IPS DF 6.9 (cell line): ENCODE results near the gene SEC31B.

Experiments
- DNase-seq: peaks from one replicate; pipeline ENCODE4 v3.0.0-alpha.2; 2013; ENCODE audit warnings: low read depth, low spot score
- H3K27ac ChIP-seq: one replicate; pipeline ENCODE4 v1.5.1; 2013; ENCODE audit warnings: low read length, control low read depth
- H3K27me3 ChIP-seq: 2 replicates; pipeline ENCODE4 v1.6.1; 2013; ENCODE audit warnings: mild to moderate bottlenecking, low read length; ENCODE audit not compliant: control insufficient read depth, insufficient read depth
- H3K36me3 ChIP-seq: 2 replicates; pipeline ENCODE4 v1.6.1; 2013; ENCODE audit warnings: low read length; ENCODE audit not compliant: control insufficient read depth, insufficient read depth
- H3K4me1 ChIP-seq: 2 replicates; pipeline ENCODE4 v1.6.1; 2013; ENCODE audit warnings: low read length; ENCODE audit not compliant: control insufficient read depth, insufficient read depth
- H3K4me3 ChIP-seq: 2 replicates; pipeline ENCODE4 v1.5.1; 2013; ENCODE audit warnings: mild to moderate bottlenecking, low read length
- H3K9me3 ChIP-seq: 2 replicates; pipeline ENCODE4 v1.6.1; 2013; ENCODE audit warnings: low read length, inconsistent platforms; ENCODE audit not compliant: control insufficient read depth, insufficient read depth
- WGBS: extraction: QIAGEN DNeasy Blood & Tissue Kit; methylation state at CpG from one replicate; pipeline ENCODE4 v1.1.7; 2013; ENCODE audit warnings: mixed read lengths, missing lambda C conversion rate; ENCODE audit not compliant: insufficient read length, insufficient coverage; 5-methylcytosine and 5-hydroxymethylcytosine counted together

SEC31B gene

DNA sequence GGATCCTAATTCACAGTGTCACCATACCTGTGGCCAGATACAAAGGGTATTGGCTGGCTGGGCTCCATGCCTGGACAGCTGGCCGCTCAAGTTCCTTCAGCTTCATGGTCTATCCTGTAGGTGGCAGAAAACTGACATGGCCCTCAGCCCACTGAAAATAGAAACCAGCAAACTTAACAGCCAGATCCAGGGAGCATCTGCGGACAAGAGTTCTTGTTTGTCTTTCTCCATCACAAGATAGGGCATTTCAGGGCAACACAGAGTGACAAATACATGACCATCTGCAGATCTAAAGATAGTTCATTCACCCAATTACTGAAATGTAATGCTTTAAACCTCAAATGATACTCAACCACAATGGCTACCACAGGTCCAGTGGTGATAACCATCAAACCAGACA, 2.8 kb downstream of the SEC31B start:
- H3K36me3 ChIP-seq: no peaks in the 10 kb centered on the region
- H3K9me3 ChIP-seq: no peaks in the 10 kb centered on the region
- no peak overlapping the region for H3K4me3 ChIP-seq
- no CpG with 5 or more reads among the region's 2 CpGs for WGBS
- DNase-seq: no peak
- H3K27me3 ChIP-seq: peaks cover 2% of the 10 kb centered on the region; the same call in 1 of the 2 replicates
- H3K4me1 ChIP-seq: no peaks in the 10 kb centered on the region
- no peak overlapping the region for H3K27ac ChIP-seq

DNA sequence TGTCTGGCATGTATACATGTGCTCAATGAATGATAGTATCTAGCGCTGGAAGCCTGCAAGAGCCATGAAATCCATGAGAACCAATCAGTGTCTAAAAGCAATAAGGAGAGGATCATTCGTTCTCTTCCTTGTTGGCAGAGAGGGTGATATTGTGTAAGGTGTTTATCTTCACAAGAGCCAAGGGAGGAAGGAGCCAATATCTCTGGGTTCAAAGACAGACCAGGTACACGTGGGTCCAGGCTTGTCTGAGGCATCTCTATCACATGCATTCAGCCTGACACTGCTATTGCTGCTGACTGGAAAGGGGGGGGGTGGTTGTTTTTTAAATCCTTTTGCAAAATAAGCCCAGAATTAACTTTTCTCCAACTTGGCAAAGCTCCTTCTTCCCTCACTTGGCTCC, 4.0 kb downstream of the SEC31B start:
- no CpG with 5 or more reads among the region's 3 CpGs for WGBS
- Histone ChIP-seq H3K9me3 (no peaks in the 10 kb centered on the region), H3K4me1 (no peaks in the 10 kb centered on the region), H3K4me3 (no peak overlapping the region), H3K27me3 (peaks cover 2% of the 10 kb centered on the region; the same call in 1 of the 2 replicates), H3K27ac (no peak overlapping the region), H3K36me3 (no peaks in the 10 kb centered on the region)
- no peak for DNase-seq

DNA sequence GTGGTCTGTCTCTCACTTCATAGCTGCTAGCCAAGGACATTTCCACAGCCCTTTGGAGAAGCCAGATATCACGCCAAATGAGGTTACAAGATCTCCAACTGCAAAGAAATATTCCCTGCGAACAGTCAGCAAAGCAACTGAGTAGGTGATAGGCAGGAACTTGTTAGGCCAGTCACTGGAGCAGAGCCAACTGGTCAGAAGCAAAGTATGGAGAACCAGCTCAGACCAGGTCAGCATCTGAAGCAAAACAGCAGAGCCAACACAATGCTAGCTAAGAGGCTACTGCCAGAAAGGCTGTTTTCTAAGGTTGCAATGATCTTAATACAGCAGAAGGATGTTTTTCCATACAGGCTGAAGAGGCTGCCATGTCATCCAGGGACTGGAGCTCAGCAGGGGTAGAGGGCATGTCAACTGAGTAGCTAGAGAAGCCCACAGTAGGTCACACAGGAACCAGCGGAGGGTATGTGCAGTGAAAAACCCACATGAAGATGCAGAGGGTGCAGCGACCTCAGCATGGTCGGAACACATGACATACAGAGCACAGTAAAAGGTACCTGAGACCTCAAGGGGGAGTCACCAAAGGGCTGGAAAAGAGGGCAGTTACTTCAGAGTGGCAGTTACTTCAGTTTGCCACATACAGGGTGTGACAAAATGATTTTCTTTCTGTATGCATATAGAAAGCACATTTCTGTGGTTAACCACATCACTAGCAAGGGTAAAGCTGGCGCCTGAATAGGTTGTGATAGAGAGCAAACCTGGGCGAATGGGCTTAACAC, 8.9 kb downstream of the SEC31B start:
- no peak overlapping the region for H3K27ac ChIP-seq
- no peak for DNase-seq
- no peaks in the 10 kb centered on the region for H3K27me3 ChIP-seq
- H3K36me3 ChIP-seq: no peaks in the 10 kb centered on the region
- no CpG with 5 or more reads among the region's 7 CpGs for WGBS
- no peaks in the 10 kb centered on the region for H3K4me1 ChIP-seq
- H3K4me3 ChIP-seq: no peak overlapping the region
- no peaks in the 10 kb centered on the region for H3K9me3 ChIP-seq

DNA sequence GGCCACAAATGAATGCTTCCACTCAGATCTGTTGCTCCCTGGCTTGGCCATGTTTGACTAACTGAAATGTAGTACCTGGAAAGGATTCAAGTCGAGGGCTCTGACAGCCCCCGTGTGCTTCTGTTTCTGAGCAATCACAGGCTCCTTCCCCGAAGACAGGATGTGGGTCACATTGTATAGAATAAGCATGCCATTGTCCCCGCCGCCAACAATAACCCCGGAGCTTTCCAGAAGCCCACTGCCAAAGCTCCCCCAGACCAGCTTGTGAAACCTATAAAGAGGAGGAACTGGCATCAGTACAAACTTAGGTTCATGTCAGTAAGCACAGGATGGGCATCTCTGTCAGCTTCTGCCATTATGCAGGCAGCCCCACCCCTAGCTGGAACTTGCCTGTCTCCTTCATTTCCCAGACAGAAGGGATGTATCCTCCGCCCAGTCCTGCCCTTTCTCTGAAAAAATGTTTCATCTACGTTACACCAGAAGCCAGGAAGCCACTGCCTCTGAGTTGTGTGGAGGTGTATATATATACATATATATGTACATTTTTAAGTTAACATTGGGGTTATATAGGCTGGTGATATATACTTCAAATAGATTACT, 10.3 kb downstream of the SEC31B start:
- WGBS: no CpG with 5 or more reads among the region's 8 CpGs
- no peaks in the 10 kb centered on the region for H3K27me3 ChIP-seq
- no peak for DNase-seq
- H3K4me1 ChIP-seq: no peaks in the 10 kb centered on the region
- H3K4me3 ChIP-seq: no peak overlapping the region
- H3K9me3 ChIP-seq: no peaks in the 10 kb centered on the region
- no peaks in the 10 kb centered on the region for H3K36me3 ChIP-seq
- no peak overlapping the region for H3K27ac ChIP-seq

DNA sequence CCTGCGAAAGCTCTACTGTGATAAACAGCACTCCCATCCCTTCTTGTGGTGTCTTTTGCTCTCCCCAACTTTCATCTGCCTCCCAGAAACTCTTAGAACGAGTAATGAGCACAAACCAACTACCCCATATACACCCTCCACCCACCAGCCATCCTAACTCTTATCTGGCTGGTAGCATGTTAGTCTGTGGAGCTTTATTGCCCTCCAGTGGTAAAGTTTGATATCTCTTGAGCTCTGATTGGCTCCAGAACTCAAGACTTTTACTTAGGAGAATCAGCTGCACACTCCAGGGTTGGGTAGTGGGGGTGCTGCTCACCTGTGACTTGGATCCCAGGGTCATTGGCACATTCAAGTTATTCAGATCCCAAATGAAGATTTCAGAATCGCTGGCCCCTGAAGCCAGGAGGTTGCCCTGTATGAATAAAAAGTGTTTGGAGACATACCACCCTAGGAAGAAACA, 10.9 kb downstream of the SEC31B start:
- Histone ChIP-seq H3K4me1 (no peaks in the 10 kb centered on the region), H3K36me3 (no peaks in the 10 kb centered on the region), H3K4me3 (no peak overlapping the region), H3K27ac (no peak overlapping the region), H3K27me3 (no peaks in the 10 kb centered on the region), H3K9me3 (no peaks in the 10 kb centered on the region)
- peak; percentile 61 for DNase-seq
- WGBS: no CpG with 5 or more reads among the region's 3 CpGs

DNA sequence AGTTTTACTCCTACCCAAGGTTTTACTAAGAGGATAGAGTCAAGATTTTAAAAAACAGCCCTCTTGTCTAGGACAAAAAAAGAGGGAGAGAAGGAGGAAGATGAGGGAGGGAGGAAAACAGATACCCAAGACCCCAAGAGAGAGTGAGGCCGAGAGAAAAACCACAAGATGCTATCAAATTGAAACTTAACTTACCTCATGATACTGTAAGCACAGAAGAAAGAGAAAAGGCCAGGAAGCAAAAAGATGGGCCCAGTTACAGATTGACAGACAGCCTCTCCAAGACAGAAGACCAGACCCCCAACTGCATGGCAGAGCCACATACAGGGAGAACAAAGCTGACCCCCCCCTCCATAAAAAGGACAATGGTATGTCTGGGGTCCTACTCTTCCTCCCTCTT, 11.4 kb downstream of the SEC31B start:
- Histone ChIP-seq H3K9me3 (no peaks in the 10 kb centered on the region), H3K36me3 (no peaks in the 10 kb centered on the region), H3K27me3 (no peaks in the 10 kb centered on the region), H3K27ac (no peak overlapping the region), H3K4me1 (no peaks in the 10 kb centered on the region), H3K4me3 (no peak overlapping the region)
- no CpG with 5 or more reads among the region's 1 CpG for WGBS
- DNase-seq: no peak

DNA sequence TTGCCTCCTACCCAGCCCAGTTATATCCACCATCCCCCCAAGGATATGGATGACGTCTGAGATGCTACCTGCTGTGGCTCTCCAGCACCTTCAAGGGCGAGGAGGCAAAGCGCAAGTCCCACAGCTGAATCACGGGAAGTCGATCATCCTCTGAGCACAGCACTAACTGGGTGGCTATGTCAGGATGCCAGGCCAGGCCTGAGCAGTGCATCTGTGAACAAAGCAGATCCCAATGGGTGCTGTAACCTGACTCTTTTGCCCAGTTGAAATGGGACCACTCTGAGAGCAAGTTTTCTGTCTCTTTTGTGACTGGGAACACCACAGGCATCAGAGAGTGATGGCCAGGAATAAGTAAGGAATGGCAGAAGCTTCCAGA, 12.3 kb downstream of the SEC31B start:
- H3K27ac ChIP-seq: no peak overlapping the region
- no peak for DNase-seq
- no peaks in the 10 kb centered on the region for H3K9me3 ChIP-seq
- H3K4me3 ChIP-seq: no peak overlapping the region
- no peaks in the 10 kb centered on the region for H3K4me1 ChIP-seq
- no peaks in the 10 kb centered on the region for H3K27me3 ChIP-seq
- no CpG with 5 or more reads among the region's 5 CpGs for WGBS
- no peaks in the 10 kb centered on the region for H3K36me3 ChIP-seq

DNA sequence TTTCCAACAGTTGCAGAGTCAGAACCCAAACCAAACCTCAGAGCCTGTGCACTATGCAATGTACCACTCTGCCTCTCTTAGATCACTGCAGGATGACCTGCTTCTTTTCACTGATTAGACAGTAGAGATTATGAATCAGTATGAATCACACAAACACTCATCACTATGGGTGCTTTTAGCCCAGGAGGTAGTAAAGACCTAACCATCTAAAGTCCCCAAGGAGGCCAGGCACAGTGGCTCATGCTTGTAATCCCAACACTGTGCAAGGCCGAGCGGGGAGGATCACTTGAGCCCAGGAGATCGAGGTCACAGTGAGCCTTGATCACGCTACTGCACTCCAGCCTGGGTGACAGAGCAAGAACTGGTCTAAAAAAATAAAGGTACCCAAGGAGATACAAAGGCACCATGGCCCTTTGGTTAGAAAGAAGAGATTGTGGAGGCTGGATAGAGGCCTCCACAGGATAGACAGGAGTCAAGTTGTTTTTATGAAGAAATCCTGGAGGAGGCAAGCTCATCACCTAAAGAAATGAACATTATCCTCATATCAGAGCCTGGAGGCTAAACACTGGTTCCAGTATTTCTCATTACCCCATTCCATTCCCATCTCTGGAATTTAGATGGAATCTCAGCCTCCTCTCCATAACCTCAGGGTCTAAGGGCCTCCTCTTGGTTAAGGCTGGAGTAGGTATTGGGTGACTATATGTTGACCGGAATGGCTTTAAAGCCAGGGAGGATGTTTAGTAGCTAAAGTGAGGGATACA, 12.9 kb downstream of the SEC31B start:
- no peaks in the 10 kb centered on the region for H3K36me3 ChIP-seq
- no peaks in the 10 kb centered on the region for H3K27me3 ChIP-seq
- H3K4me1 ChIP-seq: no peaks in the 10 kb centered on the region
- no CpG with 5 or more reads among the region's 5 CpGs for WGBS
- no peak overlapping the region for H3K4me3 ChIP-seq
- DNase-seq: no peak
- H3K27ac ChIP-seq: no peak overlapping the region
- no peaks in the 10 kb centered on the region for H3K9me3 ChIP-seq

DNA sequence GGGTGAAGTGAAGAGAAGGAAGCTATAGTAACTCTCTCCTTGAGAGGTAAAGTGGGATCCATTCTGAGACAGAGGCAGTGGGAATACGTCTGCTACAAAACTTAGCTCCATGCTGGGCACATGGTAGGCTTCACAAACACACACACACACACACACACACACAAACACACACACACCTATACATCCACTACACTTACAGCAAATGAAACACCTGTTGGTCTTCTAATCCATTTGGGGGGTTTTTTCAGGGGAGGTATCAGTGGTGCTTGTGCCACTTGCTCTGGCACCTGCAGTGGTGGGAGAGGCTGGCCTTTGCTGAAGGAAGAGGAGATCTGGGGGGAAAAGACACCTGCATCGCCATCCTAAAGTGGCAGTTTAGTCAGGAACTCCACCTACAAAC, 14.5 kb downstream of the SEC31B start:
- H3K27me3 ChIP-seq: no peaks in the 10 kb centered on the region
- H3K36me3 ChIP-seq: no peaks in the 10 kb centered on the region
- WGBS: no CpG with 5 or more reads among the region's 2 CpGs
- no peak overlapping the region for H3K4me3 ChIP-seq
- no peaks in the 10 kb centered on the region for H3K9me3 ChIP-seq
- no peak overlapping the region for H3K27ac ChIP-seq
- no peaks in the 10 kb centered on the region for H3K4me1 ChIP-seq
- DNase-seq: no peak

DNA sequence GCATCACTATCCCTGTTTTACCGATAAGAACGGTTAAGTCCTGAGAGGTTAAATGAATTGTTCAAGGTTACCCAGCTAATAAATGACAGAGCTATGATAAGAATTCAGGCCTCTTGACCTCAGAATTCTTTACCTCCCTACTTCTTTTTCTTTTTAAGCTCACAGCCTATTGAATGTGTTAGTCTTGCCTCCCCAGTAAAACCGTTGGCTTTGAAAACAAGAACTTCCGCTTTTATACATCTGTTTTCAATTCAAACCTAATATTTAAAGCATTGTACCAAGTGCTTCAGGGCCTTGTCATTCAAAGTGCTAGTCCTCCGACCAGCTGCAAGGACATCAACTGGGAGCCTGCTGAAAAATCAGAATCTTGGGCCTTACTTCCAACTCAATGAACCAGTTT, 15.6 kb downstream of the SEC31B start:
- no peak overlapping the region for H3K27ac ChIP-seq
- no peaks in the 10 kb centered on the region for H3K36me3 ChIP-seq
- no peaks in the 10 kb centered on the region for H3K4me1 ChIP-seq
- no CpG with 5 or more reads among the region's 5 CpGs for WGBS
- no peaks in the 10 kb centered on the region for H3K9me3 ChIP-seq
- H3K27me3 ChIP-seq: peaks cover 1% of the 10 kb centered on the region; the same call in 1 of the 2 replicates
- DNase-seq: no peak
- no peak overlapping the region for H3K4me3 ChIP-seq
